H9 (cell line): Measurements from ENCODE around the gene PSMB7. TPM values are rescaled to one million over a fixed set of nuclear protein-coding genes. Genes with fewer than 3 reads are reported as not detected.

Experiments used
- DNase-seq: peaks from one replicate; pipeline ENCODE4 v3.0.0-alpha.2; 2017
- H2AFZ ChIP-seq: one replicate; pipeline ENCODE4 v1.6.1; 2013; ENCODE audit warnings: mild to moderate bottlenecking, low read length, control low read depth, moderate library complexity
- H2AK5ac ChIP-seq: 2 replicates; pipeline ENCODE4 v1.6.1; 2013; ENCODE audit warnings: low read length, control low read depth, mixed read lengths; ENCODE audit not compliant: insufficient read length
- H2BK120ac ChIP-seq: one replicate; pipeline ENCODE4 v1.6.1; 2013; ENCODE audit warnings: low read depth, mild to moderate bottlenecking, low read length, control low read depth, inconsistent platforms; ENCODE audit not compliant: poor library complexity, severe bottlenecking
- H2BK12ac ChIP-seq: 2 replicates; pipeline ENCODE4 v1.6.1; 2013; ENCODE audit warnings: low read length, control low read depth, mixed read lengths, low read depth; ENCODE audit not compliant: insufficient read length
- H2BK15ac ChIP-seq: 2 replicates; pipeline ENCODE4 v1.6.1; 2013; ENCODE audit warnings: low read depth, low read length, control low read depth
- H2BK20ac ChIP-seq: one replicate; pipeline ENCODE4 v1.6.1; 2013; ENCODE audit warnings: low read depth, mild to moderate bottlenecking, low read length, control low read depth, inconsistent platforms; ENCODE audit not compliant: poor library complexity, severe bottlenecking
- H2BK5ac ChIP-seq: 2 replicates; pipeline ENCODE4 v1.6.1; 2013; ENCODE audit warnings: low read length, control low read depth, mixed read lengths; ENCODE audit not compliant: insufficient read length
- H3K14ac ChIP-seq: 2 replicates; pipeline ENCODE4 v1.6.1; 2013; ENCODE audit warnings: low read length, control low read depth; ENCODE audit not compliant: insufficient read depth
- H3K18ac ChIP-seq: 2 replicates; pipeline ENCODE4 v1.6.1; 2013; ENCODE audit warnings: low read depth, mild to moderate bottlenecking, mixed read lengths, low read length, control low read depth; ENCODE audit not compliant: insufficient read length
- H3K23ac ChIP-seq: 2 replicates; pipeline ENCODE4 v1.6.1; 2013; ENCODE audit warnings: low read length, control low read depth, mixed read lengths, low read depth; ENCODE audit not compliant: insufficient read length
- H3K23me2 ChIP-seq: 2 replicates; pipeline ENCODE4 v1.6.1; 2013; ENCODE audit warnings: low read depth, mild to moderate bottlenecking, mixed read lengths, low read length, control low read depth; ENCODE audit not compliant: insufficient read length, poor library complexity, severe bottlenecking
- H3K27ac ChIP-seq: 2 replicates; pipeline ENCODE4 v1.5.1; 2013; ENCODE audit warnings: low read length, control low read depth, mixed read lengths, low read depth; ENCODE audit not compliant: insufficient read length
- H3K27me3 ChIP-seq: 2 replicates; pipeline ENCODE4 v1.6.1; 2013; ENCODE audit warnings: low read length, control low read depth, inconsistent platforms; ENCODE audit not compliant: insufficient read depth
- H3K4ac ChIP-seq: 2 replicates; pipeline ENCODE4 v1.6.1; 2013; ENCODE audit warnings: low read depth, mild to moderate bottlenecking, control low read depth, inconsistent platforms, low read length, moderate library complexity
- H3K4me1 ChIP-seq: 2 replicates; pipeline ENCODE4 v1.6.1; 2013; ENCODE audit warnings: low read length, control low read depth, inconsistent platforms; ENCODE audit not compliant: insufficient read depth
- H3K4me2 ChIP-seq: 2 replicates; pipeline ENCODE4 v1.6.1; 2013; ENCODE audit warnings: low read length, control low read depth, mixed read lengths; ENCODE audit not compliant: insufficient read length, insufficient read depth
- H3K56ac ChIP-seq: 2 replicates; pipeline ENCODE4 v1.6.1; 2013; ENCODE audit warnings: low read depth, mild to moderate bottlenecking, mixed read lengths, low read length, control low read depth; ENCODE audit not compliant: insufficient read length
- H3K79me1 ChIP-seq: 2 replicates; pipeline ENCODE4 v1.6.1; 2013; ENCODE audit warnings: low read depth, mild to moderate bottlenecking, moderate library complexity, low read length, control low read depth, inconsistent platforms; ENCODE audit not compliant: insufficient read depth, poor library complexity, severe bottlenecking
- H3K79me2 ChIP-seq: 2 replicates; pipeline ENCODE4 v1.6.1; 2013; ENCODE audit warnings: low read length, control low read depth, inconsistent platforms; ENCODE audit not compliant: insufficient read depth
- H3K9ac ChIP-seq: 2 replicates; pipeline ENCODE4 v1.6.1; 2013; ENCODE audit warnings: low read length, control low read depth, mixed read lengths; ENCODE audit not compliant: insufficient read length; ENCODE audit errors: extremely low read depth
- H3K9me3 ChIP-seq: one replicate; pipeline ENCODE4 v1.6.1; 2013; ENCODE audit warnings: low read depth, low read length, inconsistent platforms; ENCODE audit not compliant: control insufficient read depth
- H3T11ph ChIP-seq: one replicate; pipeline ENCODE4 v1.6.1; 2013; ENCODE audit warnings: mild to moderate bottlenecking, low read length, control low read depth, inconsistent platforms
- H4K20me1 ChIP-seq: one replicate; pipeline ENCODE4 v1.6.1; 2013; ENCODE audit not compliant: control insufficient read depth, insufficient read length, insufficient read depth
- H4K5ac ChIP-seq: 2 replicates; pipeline ENCODE4 v1.6.1; 2013; ENCODE audit warnings: low read depth, mild to moderate bottlenecking, mixed read lengths, low read length, control low read depth; ENCODE audit not compliant: insufficient read length
- H4K8ac ChIP-seq: replicated peaks from 2 replicates; pipeline ENCODE4 v1.6.1; 2013; ENCODE audit warnings: low read length, control low read depth, mixed read lengths, low read depth; ENCODE audit not compliant: insufficient read length
- H4K91ac ChIP-seq: 2 replicates; pipeline ENCODE4 v1.6.1; 2013; ENCODE audit warnings: low read depth, mild to moderate bottlenecking, moderate library complexity, mixed read lengths, low read length, control low read depth; ENCODE audit not compliant: insufficient read length
- H3K27ac Mint-ChIP-seq, 3 experiments: 2 replicates in 2 of 3; 3 replicates in 1 of 3; pipeline ENCODE4 v1.8.0; 2020 to 2021; ENCODE audit warnings: mixed read lengths in 3 of 3, mild to moderate bottlenecking in 1 of 3, moderate library complexity in 1 of 3
- H3K27me3 Mint-ChIP-seq: 2 replicates; pipeline ENCODE4 v1.8.0; 2021; ENCODE audit warnings: low read depth, mild to moderate bottlenecking, moderate library complexity, mixed read lengths
- H3K36me3 Mint-ChIP-seq, 3 experiments: 2 replicates in 2 of 3; 3 replicates in 1 of 3; pipeline ENCODE4 v1.8.0; 2020 to 2021; ENCODE audit warnings: low read depth in 3 of 3, mixed read lengths in 3 of 3; ENCODE audit not compliant: insufficient read depth in 1 of 3
- H3K4me1 Mint-ChIP-seq, 2 experiments: 2 replicates each; pipeline ENCODE4 v1.8.0; 2020; ENCODE audit warnings: mixed read lengths in 2 of 2
- H3K4me3 Mint-ChIP-seq, 2 experiments: 2 replicates in 1 of 2; 3 replicates in 1 of 2; pipeline ENCODE4 v1.8.0; 2020 to 2021; ENCODE audit warnings: mild to moderate bottlenecking in 2 of 2, mixed read lengths in 2 of 2, moderate library complexity in 1 of 2
- H3K9me3 Mint-ChIP-seq, 2 experiments: 2 replicates in 1 of 2; 3 replicates in 1 of 2; pipeline ENCODE4 v1.8.0; 2020; ENCODE audit warnings: mild to moderate bottlenecking in 2 of 2, mixed read lengths in 2 of 2, moderate library complexity in 1 of 2
- WGBS: extraction: QIAGEN DNeasy Blood & Tissue Kit; methylation state at CpG from one replicate; pipeline ENCODE4 v1.1.7; 2013; ENCODE audit warnings: missing lambda C conversion rate, low lambda C conversion rate, mixed read lengths; ENCODE audit not compliant: insufficient read length; ENCODE audit errors: extremely low coverage; 5-methylcytosine and 5-hydroxymethylcytosine counted together
- total RNA-seq: library from RNA; stranded (reverse); gene quantifications from 2 replicates; pipeline ENCODE4 v1.2.1, GENCODE V29; 2021
- TF ChIP-seq, protein P1 (sequence below): fragments of 200-600 bp; sonication (generic); conservative IDR thresholded peaks from 3 replicates; pipeline ENCODE4 v1.8.0; 2021; ENCODE audit warnings: antibody characterized with exemption, mild to moderate bottlenecking

PSMB7 gene
- total RNA-seq, 1 experiment from 2014 or later, result 209 TPM

DNA sequence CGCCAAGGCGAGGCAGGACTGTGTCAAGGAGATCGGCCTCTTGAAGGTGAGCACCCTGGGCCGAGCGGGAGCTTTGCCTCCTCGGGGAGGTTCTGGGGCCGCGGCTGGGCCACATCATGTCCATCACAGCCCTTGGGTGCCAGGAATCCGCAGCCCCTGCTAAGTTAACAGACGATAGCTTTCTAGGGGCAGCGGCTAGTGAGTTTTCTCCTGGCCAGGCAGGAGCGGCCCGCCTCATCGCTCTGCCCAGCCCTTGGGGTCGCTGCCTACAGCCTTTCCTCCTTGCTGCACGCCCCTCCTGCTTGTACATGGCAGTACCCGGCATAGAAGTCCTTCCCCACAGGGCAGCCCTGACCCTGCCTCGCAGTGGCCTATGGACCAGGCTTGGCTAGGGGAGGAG, 101.3 kb downstream of the PSMB7 start:
- no CpG with 5 or more reads among the region's 18 CpGs for WGBS
- Mint-ChIP-seq H3K4me3 (no peak overlapping the region), H3K36me3 (peaks cover 0 to 3% (median 0%) of the 10 kb centered on the region in 3 experiments; a peak in 2 of 7 replicates), H3K4me1 (peaks cover 0 to 4% of the 10 kb centered on the region in 2 experiments; a peak in 1 of 4 replicates), H3K9me3 (no peaks in the 10 kb centered on the region), H3K27ac (no peak overlapping the region), H3K27me3 (no peaks in the 10 kb centered on the region)
- no peaks in the 10 kb centered on the region for H3K4me1 ChIP-seq
- H3K9me3 ChIP-seq, result no peaks in the 10 kb centered on the region
- H3K79me2 ChIP-seq, result no peaks in the 10 kb centered on the region
- no peaks in the 10 kb centered on the region for H3K79me1 ChIP-seq
- no peaks in the 10 kb centered on the region for H3K27me3 ChIP-seq
- TF ChIP-seq, protein P1, sequence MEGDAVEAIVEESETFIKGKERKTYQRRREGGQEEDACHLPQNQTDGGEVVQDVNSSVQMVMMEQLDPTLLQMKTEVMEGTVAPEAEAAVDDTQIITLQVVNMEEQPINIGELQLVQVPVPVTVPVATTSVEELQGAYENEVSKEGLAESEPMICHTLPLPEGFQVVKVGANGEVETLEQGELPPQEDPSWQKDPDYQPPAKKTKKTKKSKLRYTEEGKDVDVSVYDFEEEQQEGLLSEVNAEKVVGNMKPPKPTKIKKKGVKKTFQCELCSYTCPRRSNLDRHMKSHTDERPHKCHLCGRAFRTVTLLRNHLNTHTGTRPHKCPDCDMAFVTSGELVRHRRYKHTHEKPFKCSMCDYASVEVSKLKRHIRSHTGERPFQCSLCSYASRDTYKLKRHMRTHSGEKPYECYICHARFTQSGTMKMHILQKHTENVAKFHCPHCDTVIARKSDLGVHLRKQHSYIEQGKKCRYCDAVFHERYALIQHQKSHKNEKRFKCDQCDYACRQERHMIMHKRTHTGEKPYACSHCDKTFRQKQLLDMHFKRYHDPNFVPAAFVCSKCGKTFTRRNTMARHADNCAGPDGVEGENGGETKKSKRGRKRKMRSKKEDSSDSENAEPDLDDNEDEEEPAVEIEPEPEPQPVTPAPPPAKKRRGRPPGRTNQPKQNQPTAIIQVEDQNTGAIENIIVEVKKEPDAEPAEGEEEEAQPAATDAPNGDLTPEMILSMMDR, result no peak
- H2AK5ac ChIP-seq, result no peak overlapping the region
- no peak overlapping the region for H3K4me2 ChIP-seq
- H2BK120ac ChIP-seq, result no peak overlapping the region
- H3K18ac ChIP-seq, result no peak overlapping the region
- H2BK15ac ChIP-seq, result no peak overlapping the region
- no peak overlapping the region for H2BK20ac ChIP-seq
- H4K5ac ChIP-seq, result no peak overlapping the region
- no peak overlapping the region for H3K9ac ChIP-seq
- H3K4ac ChIP-seq, result no peak overlapping the region
- H3K56ac ChIP-seq, result no peak overlapping the region
- no peaks in the 10 kb centered on the region for H3K23me2 ChIP-seq
- H2BK5ac ChIP-seq, result no peak overlapping the region
- no peak overlapping the region for H4K8ac ChIP-seq
- H2BK12ac ChIP-seq, result no peak overlapping the region
- H3K23ac ChIP-seq, result no peak overlapping the region
- H2AFZ ChIP-seq, result no peak overlapping the region
- DNase-seq, result no peak
- peak overlapping the region; percentile 2; the same call in 1 of the 2 replicates for H3K14ac ChIP-seq
- H4K91ac ChIP-seq, result no peak overlapping the region
- H3K27ac ChIP-seq, result no peak overlapping the region
- no peak overlapping the region for H3T11ph ChIP-seq
- H4K20me1 ChIP-seq, result peaks cover 2% of the 10 kb centered on the region
